ENCODE results near the gene MYCN. TPM values are rescaled to one million over a fixed set of nuclear protein-coding genes. Genes with fewer than 3 reads are reported as not detected.

MYCN gene
- total and polyA plus RNA-seq, 2 experiments from 2014 or later = 8.9 to 16.7 TPM

Small RNA genes within 50 kb of the gene (small RNA-seq; reads per million reads assigned to genes)
- gene RF01210 (not detected), gene RN7SL104P (not detected)
